AG08395 (cell line): ENCODE data around the gene HOXB5.
A peak's percentile ranks its signal among the peaks of the same experiment; 100 is the strongest.

Source experiments
- DNase-seq: peaks from one replicate; pipeline ENCODE4 v3.0.0; 2012; ENCODE audit warnings: mixed read lengths, low spot score

HOXB5 gene

GRCh38 chr17:48601539-48602425 lies 8.2 kb upstream of the HOXB5 start:
- DNase-seq: no peak

- DNase-seq: no peak
Measured at GRCh38 chr17:48601207-48601538, 7.6 kb upstream of the HOXB5 start.

GRCh38 chr17:48600244-48601098 lies 6.9 kb upstream of the HOXB5 start:
- DNase-seq: no peak

- no peak for DNase-seq
Measured at GRCh38 chr17:48599354-48599753, 5.8 kb upstream of the HOXB5 start.

- DNase-seq: no peak
Measured at GRCh38 chr17:48598736-48599135, 5.2 kb upstream of the HOXB5 start.

- peak; percentile 77 for DNase-seq
Measured at GRCh38 chr17:48597778-48598631, 4.4 kb upstream of the HOXB5 start.

- DNase-seq: no peak
Measured at GRCh38 chr17:48597528-48597777, 3.9 kb upstream of the HOXB5 start.

- peak; percentile 64 for DNase-seq
Measured at GRCh38 chr17:48596735-48597527, 3.4 kb upstream of the HOXB5 start.

GRCh38 chr17:48596000-48596734 lies 2.6 kb upstream of the HOXB5 start:
- DNase-seq: no peak

GRCh38 chr17:48595278-48595999 lies 1.9 kb upstream of the HOXB5 start:
- no peak for DNase-seq

GRCh38 chr17:48594538-48595277 lies 1.1 kb upstream of the HOXB5 start:
- DNase-seq: no peak

GRCh38 chr17:48593840-48594537 lies 410 bp upstream of the HOXB5 start:
- DNase-seq: peak; percentile 81

GRCh38 chr17:48592577-48592976 lies 1.0 kb downstream of the HOXB5 start:
- no peak for DNase-seq

- DNase-seq: no peak
Measured at GRCh38 chr17:48592057-48592514, 1.5 kb downstream of the HOXB5 start.

GRCh38 chr17:48591255-48592056 lies 2.1 kb downstream of the HOXB5 start:
- no peak for DNase-seq

GRCh38 chr17:48590607-48591161 lies 2.9 kb downstream of the HOXB5 start:
- no peak for DNase-seq

- peak; percentile 80 for DNase-seq
Measured at GRCh38 chr17:48589831-48590606, 3.6 kb downstream of the HOXB5 start, which contains the start of gene HOXB3. Gene HOXB3, minus strand, starts transcription at chr17:48590241. Its CDS starts 37,767 bp downstream, at chr17:48552474.
